Ishikawa (cell line): Measurements from ENCODE around the gene PIP5K1C.

Source experiments
- CEBPB ChIP-seq: IDR thresholded peaks from 2 replicates; pipeline ENCODE4 v1.6.1; 2012
- CREB1 ChIP-seq: IDR thresholded peaks from 2 replicates; pipeline ENCODE4 v1.6.1; 2012; ENCODE audit warnings: low read depth
- EGR1 ChIP-seq: IDR thresholded peaks from 2 replicates; pipeline ENCODE4 v1.6.1; 2012
- EP300 ChIP-seq: IDR thresholded peaks from 2 replicates; pipeline ENCODE4 v1.6.1; 2012; ENCODE audit warnings: borderline replicate concordance
- FOXM1 ChIP-seq: IDR thresholded peaks from 2 replicates; pipeline ENCODE4 v1.6.1; 2012; ENCODE audit warnings: low read depth, borderline replicate concordance
- MAX ChIP-seq: IDR thresholded peaks from 2 replicates; pipeline ENCODE4 v1.6.1; 2012
- NFIC ChIP-seq: IDR thresholded peaks from 2 replicates; pipeline ENCODE4 v1.6.1; 2012
- RAD21 ChIP-seq: IDR thresholded peaks from 2 replicates; pipeline ENCODE4 v1.6.1; 2012; ENCODE audit warnings: low read depth
- REST ChIP-seq: IDR thresholded peaks from 2 replicates; pipeline ENCODE4 v1.6.1; 2012; ENCODE audit warnings: low read depth, mild to moderate bottlenecking
- TAF1 ChIP-seq: IDR thresholded peaks from 2 replicates; pipeline ENCODE4 v1.6.1; 2012; ENCODE audit warnings: low read depth, mild to moderate bottlenecking
- TCF12 ChIP-seq: IDR thresholded peaks from 2 replicates; pipeline ENCODE4 v1.6.1; 2012; ENCODE audit warnings: low read depth
- USF1 ChIP-seq: IDR thresholded peaks from 2 replicates; pipeline ENCODE4 v1.6.1; 2012
- YY1 ChIP-seq: IDR thresholded peaks from 2 replicates; pipeline ENCODE4 v1.6.1; 2012; ENCODE audit warnings: low read depth

- TF ChIP-seq TAF1 (no peak), RAD21 (peak; percentile 4; the same call in 1 of the 2 replicates), EGR1 (peak; percentile 76), CREB1 (no peak), EP300 (peak; percentile 73), FOXM1 (no peak), MAX (peak; percentile 65), REST (no peak), NFIC (peak; percentile 89), TCF12 (peak; percentile 55), CEBPB (peak; percentile 93), YY1 (peak; percentile 18; the same call in 1 of the 2 replicates), USF1 (peak; percentile 91)
Measured at GRCh38 chr19:3708207-3708931, 8.1 kb upstream of the PIP5K1C start, which contains the start of gene TJP3.
